ENCODE measurements around the gene SLC2A9.

Gene SLC2A9

GRCh38 chr4:9899306-9900055 lies 121.8 kb downstream of the SLC2A9 start:
- H3K4me3 ChIP-seq (ENCODE audit: low read depth, low read length): no peak overlapping the region

GRCh38 chr4:9898596-9899305 lies 122.5 kb downstream of the SLC2A9 start:
- no peak overlapping the region for H3K4me3 ChIP-seq (ENCODE audit: low read depth, low read length)

- H3K4me3 ChIP-seq (ENCODE audit: low read depth, low read length): no peak overlapping the region
Measured at GRCh38 chr4:9895333-9895705, 126.0 kb downstream of the SLC2A9 start.

- no peak overlapping the region for H3K4me3 ChIP-seq (ENCODE audit: low read depth, low read length)
Measured at GRCh38 chr4:9894644-9895332, 126.5 kb downstream of the SLC2A9 start.

GRCh38 chr4:9893329-9894108 lies 127.8 kb downstream of the SLC2A9 start:
- no peak overlapping the region for H3K4me3 ChIP-seq (ENCODE audit: low read depth, low read length)

- H3K4me3 ChIP-seq (ENCODE audit: low read depth, low read length): no peak overlapping the region
Measured at GRCh38 chr4:9891740-9892139, 129.6 kb downstream of the SLC2A9 start.

- H3K4me3 ChIP-seq (ENCODE audit: low read depth, low read length): no peak overlapping the region
Measured at GRCh38 chr4:9891056-9891455, 130.2 kb downstream of the SLC2A9 start.

- no peak overlapping the region for H3K4me3 ChIP-seq (ENCODE audit: low read depth, low read length)
Measured at GRCh38 chr4:9889306-9889705, 132.0 kb downstream of the SLC2A9 start.

GRCh38 chr4:9885958-9886357 lies 135.3 kb downstream of the SLC2A9 start:
- no peak overlapping the region for H3K4me3 ChIP-seq (ENCODE audit: low read depth, low read length)

GRCh38 chr4:9880406-9881197 lies 140.7 kb downstream of the SLC2A9 start:
- no peak overlapping the region for H3K4me3 ChIP-seq (ENCODE audit: low read depth, low read length)

GRCh38 chr4:9877123-9877522 lies 144.2 kb downstream of the SLC2A9 start:
- H3K4me3 ChIP-seq (ENCODE audit: low read depth, low read length): no peak overlapping the region

GRCh38 chr4:9875516-9875915 lies 145.8 kb downstream of the SLC2A9 start:
- no peak overlapping the region for H3K4me3 ChIP-seq (ENCODE audit: low read depth, low read length)

- H3K4me3 ChIP-seq (ENCODE audit: low read depth, low read length): no peak overlapping the region
Measured at GRCh38 chr4:9874385-9874784, 146.9 kb downstream of the SLC2A9 start.

- H3K4me3 ChIP-seq (ENCODE audit: low read depth, low read length): no peak overlapping the region
Measured at GRCh38 chr4:9870165-9870790, 151.0 kb downstream of the SLC2A9 start.

- H3K4me3 ChIP-seq (ENCODE audit: low read depth, low read length): no peak overlapping the region
Measured at GRCh38 chr4:9867751-9868425, 153.4 kb downstream of the SLC2A9 start.

GRCh38 chr4:9866931-9867330 lies 154.4 kb downstream of the SLC2A9 start:
- H3K4me3 ChIP-seq (ENCODE audit: low read depth, low read length): no peak overlapping the region

- no peak overlapping the region for H3K4me3 ChIP-seq (ENCODE audit: low read depth, low read length)
Measured at GRCh38 chr4:9861561-9861960, 159.7 kb downstream of the SLC2A9 start.

- no peak overlapping the region for H3K4me3 ChIP-seq (ENCODE audit: low read depth, low read length)
Measured at GRCh38 chr4:9859810-9860209, 161.5 kb downstream of the SLC2A9 start.

GRCh38 chr4:9849538-9849920 lies 171.8 kb downstream of the SLC2A9 start:
- no peak overlapping the region for H3K4me3 ChIP-seq (ENCODE audit: low read depth, low read length)

Data from iPS-11a (cell line).